ENCODE results near the gene CTU1. TPM values are rescaled to one million over a fixed set of nuclear protein-coding genes. Genes with fewer than 3 reads are reported as not detected.

CTU1 gene
- total and polyA plus RNA-seq, 2 of the 4 experiments (the other 2 are of a cell fraction): 2.0 to 3.3 TPM

- no peak for TF ChIP-seq NFE2L2 (IDR thresholded peaks at IDR 0.05; ENCODE audit: low read depth, low read length)
Measured at GRCh38 chr19:51122112-51122981, 14.1 kb upstream of the CTU1 start (continued).

- no peak overlapping the region for H3K18ac ChIP-seq (ENCODE audit: low read depth, low read length)
- no peak overlapping the region for H4K91ac ChIP-seq (ENCODE audit: insufficient read depth, low read depth, low read length)
- H2BK20ac ChIP-seq (ENCODE audit: low read depth, low read length): no peak overlapping the region
- H3K27ac ChIP-seq (ENCODE audit: insufficient read depth, low read length): no peak overlapping the region
- H3K9me1 ChIP-seq (ENCODE audit: insufficient read depth, low read length): no peaks in the 10 kb centered on the region
- no TSS peak for BruUV-seq (replicated peaks)
- H3K9me3 ChIP-seq (ENCODE audit: control insufficient read depth, insufficient read depth, low read length): no peaks in the 10 kb centered on the region
- H2AK5ac ChIP-seq (ENCODE audit: low read depth, low read length): no peak overlapping the region
- H3K4me3 ChIP-seq (ENCODE audit: insufficient read depth, low read depth, low read length): no peak overlapping the region
- no peak overlapping the region for H3K56ac ChIP-seq (ENCODE audit: extremely low read depth, insufficient read depth, low read length)
- H3K23ac ChIP-seq (ENCODE audit: low read depth, low read length): no peak overlapping the region
- H2BK5ac ChIP-seq (ENCODE audit: low read depth, low read length, poor library complexity, severe bottlenecking): no peak overlapping the region
- H3K9ac ChIP-seq (ENCODE audit: low read depth, low read length): no peak overlapping the region
- 77% methylated on average over 2 of the region's 8 CpGs; no CpG with 5 or more reads in 1 of the 2 experiments for WGBS, 2 experiments (ENCODE audit: extremely low coverage in 2 of 2, insufficient read length in 1 of 2)
- no peak for TF ChIP-seq BHLHE40 (IDR thresholded peaks at IDR 0.05; ENCODE audit: low read depth, low read length)
- dilution Hi-C loops (cut with HindIII; ENCODE audit: low sequenced_read_pairs, unreplicated experiment) (no loop called here), in situ Hi-C loops (cut with MboI; ENCODE audit: low sequenced_read_pairs) (no loop called here), intact Hi-C loops (cut with micrococcal nuclease) (no loop called here)
- no peak overlapping the region for H4K5ac ChIP-seq (ENCODE audit: low read depth, low read length)
- no peak overlapping the region for H4K8ac ChIP-seq (ENCODE audit: low read depth in 2 of 2, low read length in 2 of 2)
- no peak overlapping the region for H3K14ac ChIP-seq (replicated peaks; ENCODE audit: low read depth, low read length)
- no peak overlapping the region for H3K4ac ChIP-seq (ENCODE audit: low read depth, low read length)
- ATAC-seq (ENCODE audit: low read depth) (no peak), DNase-seq (no peak)
- H2AK9ac ChIP-seq (replicated peaks; ENCODE audit: low read depth, low read length, poor library complexity): no peak overlapping the region
- H2AFZ ChIP-seq (replicated peaks; ENCODE audit: low read length, poor library complexity): no peak overlapping the region
- no peak overlapping the region for H2BK15ac ChIP-seq (ENCODE audit: low read depth, low read length)
- H2BK120ac ChIP-seq (ENCODE audit: low read depth, low read length): no peak overlapping the region
- no peaks in the 10 kb centered on the region for H4K20me1 ChIP-seq (ENCODE audit: insufficient read depth, low read length)
- no peaks in the 10 kb centered on the region for H3K36me3 ChIP-seq (ENCODE audit: control insufficient read depth, insufficient read depth, low read length)
- H3K4me2 ChIP-seq (ENCODE audit: low read depth, low read length): no peak overlapping the region
- no peaks in the 10 kb centered on the region; the same call in 1 of the 2 replicates for H3K27me3 ChIP-seq (ENCODE audit: control insufficient read depth, insufficient read depth, low read length)
- CTCF ChIA-PET: no interaction called here
- POLR2A ChIA-PET (ENCODE audit: unreplicated experiment): no interaction called here
- no peaks in the 10 kb centered on the region for H3K79me1 ChIP-seq (ENCODE audit: low read depth in 1 of 2, low read length in 2 of 2)
- no peaks in the 10 kb centered on the region for H3K4me1 ChIP-seq (ENCODE audit: control insufficient read depth, insufficient read depth, low read length)
Measured at GRCh38 chr19:51121257-51121656, 13.0 kb upstream of the CTU1 start.

Data from IMR-90 (cell line).